Jurkat, Clone E6-1 (cell line): ENCODE measurements around the gene TNFRSF21.

Experiments used
- DNase-seq: peaks from one replicate; pipeline ENCODE4 v3.0.0-alpha.2; 2011; ENCODE audit warnings: low read depth, low spot score
- H3K4me3 ChIP-seq: 2 replicates; pipeline ENCODE4 v1.5.1; 2011; ENCODE audit warnings: mild to moderate bottlenecking, low read length, control low read depth, moderate library complexity

Gene TNFRSF21

GRCh38 chr6:47260021-47260420 is 49.7 kb downstream of the TNFRSF21 start:
- no peak overlapping the region for H3K4me3 ChIP-seq
- no peak for DNase-seq

GRCh38 chr6:47258724-47259347 is 50.9 kb downstream of the TNFRSF21 start:
- H3K4me3 ChIP-seq, result no peak overlapping the region
- peak; percentile 66 for DNase-seq

- DNase-seq, result no peak
- H3K4me3 ChIP-seq, result no peak overlapping the region
Measured at GRCh38 chr6:47256981-47257730, 52.5 kb downstream of the TNFRSF21 start.

- no peak overlapping the region for H3K4me3 ChIP-seq
- no peak for DNase-seq
Measured at GRCh38 chr6:47256361-47256760, 53.3 kb downstream of the TNFRSF21 start.

GRCh38 chr6:47254906-47255305 is 54.8 kb downstream of the TNFRSF21 start:
- no peak for DNase-seq
- no peak overlapping the region for H3K4me3 ChIP-seq

GRCh38 chr6:47254051-47254450 is 55.7 kb downstream of the TNFRSF21 start:
- H3K4me3 ChIP-seq, result no peak overlapping the region
- DNase-seq, result no peak

- peak overlapping the region; percentile 25 for H3K4me3 ChIP-seq
- DNase-seq, result no peak
Measured at GRCh38 chr6:47253136-47253535, 56.6 kb downstream of the TNFRSF21 start.

- H3K4me3 ChIP-seq, result peak overlapping the region; percentile 25
- DNase-seq, result peak; percentile 96
Measured at GRCh38 chr6:47252633-47253032, 57.1 kb downstream of the TNFRSF21 start.

- H3K4me3 ChIP-seq, result no peak overlapping the region
Measured at GRCh38 chr6:47251396-47251795, 58.3 kb downstream of the TNFRSF21 start.

GRCh38 chr6:47250302-47250701 is 59.4 kb downstream of the TNFRSF21 start:
- no peak for DNase-seq
- no peak overlapping the region for H3K4me3 ChIP-seq

More at GRCh38 chr6:47251396-47251795, 58.3 kb downstream of the TNFRSF21 start:
- no peak for DNase-seq

GRCh38 chr6:47248446-47248845 is 61.3 kb downstream of the TNFRSF21 start:
- no peak for DNase-seq
- no peak overlapping the region for H3K4me3 ChIP-seq

GRCh38 chr6:47247227-47247797 is 62.4 kb downstream of the TNFRSF21 start:
- peak overlapping the region; percentile 1; the same call in 1 of the 2 replicates for H3K4me3 ChIP-seq

GRCh38 chr6:47246551-47246950 is 63.2 kb downstream of the TNFRSF21 start:
- no peak for DNase-seq
- peak overlapping the region; percentile 9; the same call in 1 of the 2 replicates for H3K4me3 ChIP-seq

More at GRCh38 chr6:47247227-47247797, 62.4 kb downstream of the TNFRSF21 start:
- DNase-seq, result peak; percentile 64

- no peak overlapping the region for H3K4me3 ChIP-seq
- DNase-seq, result peak; percentile 83
Measured at GRCh38 chr6:47245745-47246371, 63.8 kb downstream of the TNFRSF21 start.

GRCh38 chr6:47242483-47243386 is 67.0 kb downstream of the TNFRSF21 start:
- peak; percentile 96 for DNase-seq
- H3K4me3 ChIP-seq, result peak overlapping the region; percentile 29

- H3K4me3 ChIP-seq, result peak overlapping the region; percentile 10
- DNase-seq, result no peak
Measured at GRCh38 chr6:47241742-47242482, 67.8 kb downstream of the TNFRSF21 start.

- no peak for DNase-seq
- H3K4me3 ChIP-seq, result no peak overlapping the region
Measured at GRCh38 chr6:47240277-47240890, 69.3 kb downstream of the TNFRSF21 start.

- DNase-seq, result no peak
- H3K4me3 ChIP-seq, result no peak overlapping the region
Measured at GRCh38 chr6:47239546-47239945, 70.2 kb downstream of the TNFRSF21 start.
